T-helper 1 cell (primary cell): ENCODE data around the gene BEX3.
A peak's percentile ranks its signal among the peaks of the same experiment; 100 is the strongest.
"Not testable (repeated sequence)": the region's sequence is repeated elsewhere in the genome, so short reads cannot be mapped to it uniquely, and the experiment has no call there.

Experiments used
- DNase-seq, 5 donors: peaks; one replicate each; pipeline ENCODE4 v3.0.0-alpha.2; 2012 to 2020

The BEX3 gene

DNA sequence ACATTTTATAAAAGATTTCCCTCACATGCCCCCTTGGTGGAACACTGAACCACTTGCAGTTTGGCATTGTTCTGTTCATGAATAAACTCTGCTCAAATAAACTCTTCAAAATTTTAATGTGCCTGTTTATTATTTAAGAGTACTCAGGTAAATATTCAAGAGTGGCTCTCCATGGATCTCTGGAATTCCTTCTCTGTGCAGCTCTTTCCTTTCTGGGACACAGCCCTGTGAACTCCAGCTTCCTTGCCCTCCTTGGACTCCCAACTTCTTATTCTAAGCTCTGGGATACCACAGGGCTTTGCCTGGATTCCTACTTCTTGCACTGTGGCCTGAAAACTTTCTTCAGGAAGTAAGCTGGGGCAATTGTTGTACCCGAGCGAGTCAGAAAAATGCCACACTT is 8.3 kb downstream of the BEX3 start:
- DNase-seq = no peak

DNA sequence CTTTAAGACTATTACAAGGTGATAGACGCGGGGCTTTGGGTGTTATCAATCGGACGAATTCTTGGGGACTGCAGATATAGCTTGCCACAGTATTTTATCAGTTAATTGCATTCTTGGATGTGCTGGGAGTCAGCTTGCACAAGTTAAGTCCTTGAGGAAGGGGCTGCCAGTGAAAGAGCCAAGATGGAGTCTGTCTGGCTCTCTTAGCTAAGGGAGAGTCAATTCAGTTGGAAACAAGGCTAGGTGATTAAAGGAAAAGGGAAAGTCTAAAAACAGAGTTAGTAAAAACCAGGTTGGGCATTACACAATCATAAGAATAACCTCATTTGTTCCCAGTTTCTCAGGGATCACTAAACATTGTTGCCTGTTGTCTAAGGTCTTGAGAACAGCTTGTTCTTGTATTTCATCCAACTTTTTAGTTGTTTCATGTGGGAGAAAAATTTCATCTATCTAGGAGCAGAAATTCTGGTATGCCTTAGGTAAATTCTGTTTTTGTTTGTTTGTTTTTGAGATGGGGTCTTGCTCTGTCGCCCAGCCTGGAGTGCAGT is 9.0 kb downstream of the BEX3 start:
- not testable (repeated sequence) for DNase-seq

DNA sequence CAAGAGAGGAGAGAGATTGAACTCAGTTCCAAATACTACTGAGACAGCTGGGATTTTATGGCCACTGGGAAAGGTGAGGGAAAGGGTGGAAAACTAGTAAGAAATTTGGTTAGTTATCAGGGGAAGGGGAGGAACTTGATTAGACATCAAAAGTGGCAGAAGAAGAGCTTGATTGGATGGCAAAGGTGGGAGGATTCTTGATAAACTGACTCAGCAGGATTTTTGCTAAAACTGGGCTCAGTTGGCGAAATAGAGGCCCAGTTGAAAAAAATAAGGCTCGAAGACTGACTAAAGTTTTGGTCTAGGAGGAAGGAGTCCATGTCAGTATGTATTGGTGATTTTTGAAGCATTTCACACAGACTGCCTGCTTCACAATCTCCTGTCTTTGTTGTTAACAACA is 10.0 kb downstream of the BEX3 start:
- DNase-seq = no peak

DNA sequence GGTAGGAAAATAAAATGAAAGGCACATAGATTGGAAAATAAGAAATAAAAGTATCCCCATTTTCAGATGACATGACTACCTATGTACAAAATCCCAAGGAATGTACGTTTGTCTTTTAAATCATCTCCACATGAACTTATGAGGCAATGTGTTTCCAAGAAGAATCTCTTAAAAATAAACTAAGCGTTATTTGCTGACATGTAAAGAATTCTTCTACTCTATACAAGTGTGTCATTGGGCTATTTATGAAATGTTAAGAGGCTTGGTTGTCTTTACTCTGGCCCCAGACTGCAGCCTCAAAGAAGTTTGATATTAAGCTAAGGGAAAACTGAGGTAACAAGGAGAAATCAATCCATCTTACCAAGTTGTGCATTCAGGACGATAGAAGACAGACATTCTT is 17.1 kb downstream of the BEX3 start:
- no peak for DNase-seq

DNA sequence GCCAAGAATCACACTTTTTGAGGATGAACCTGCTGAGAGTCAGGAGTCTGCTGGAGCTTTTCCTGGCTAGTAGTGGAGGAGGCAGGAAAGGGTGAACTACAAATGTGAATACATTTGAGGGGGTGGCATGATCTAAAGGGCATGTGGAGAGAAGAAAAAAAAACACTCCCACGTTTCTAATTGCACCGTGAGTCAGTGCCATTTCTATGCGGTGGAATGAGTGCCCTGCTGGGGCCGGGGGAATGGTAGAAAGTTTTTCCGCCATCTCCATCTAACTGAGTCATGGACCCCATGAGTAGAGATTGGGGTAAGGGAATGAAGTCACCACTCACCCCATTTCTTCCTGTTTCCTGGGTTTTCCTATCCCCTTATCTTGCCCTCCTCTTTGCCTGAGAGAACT is 19.8 kb downstream of the BEX3 start:
- DNase-seq = no peak

DNA sequence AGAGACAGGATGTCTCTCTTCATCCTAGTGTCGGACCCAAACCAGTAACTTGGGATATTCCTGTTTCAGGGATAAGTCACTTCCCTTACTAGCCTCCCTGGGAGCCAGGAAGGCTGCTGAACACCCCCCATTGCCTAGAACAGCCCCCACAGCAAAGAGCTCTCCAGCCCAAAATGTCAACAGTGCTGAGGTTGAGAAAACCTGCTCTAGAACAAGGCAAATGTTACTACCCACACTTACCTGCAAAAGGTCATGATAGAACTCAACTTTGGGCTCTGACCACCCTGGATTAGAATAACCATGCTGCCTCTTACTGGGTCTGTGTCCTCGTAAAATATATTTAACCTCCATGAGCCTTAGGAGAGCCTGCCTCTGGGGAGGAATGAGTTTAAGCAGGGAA is 20.3 kb downstream of the BEX3 start:
- no peak for DNase-seq

DNA sequence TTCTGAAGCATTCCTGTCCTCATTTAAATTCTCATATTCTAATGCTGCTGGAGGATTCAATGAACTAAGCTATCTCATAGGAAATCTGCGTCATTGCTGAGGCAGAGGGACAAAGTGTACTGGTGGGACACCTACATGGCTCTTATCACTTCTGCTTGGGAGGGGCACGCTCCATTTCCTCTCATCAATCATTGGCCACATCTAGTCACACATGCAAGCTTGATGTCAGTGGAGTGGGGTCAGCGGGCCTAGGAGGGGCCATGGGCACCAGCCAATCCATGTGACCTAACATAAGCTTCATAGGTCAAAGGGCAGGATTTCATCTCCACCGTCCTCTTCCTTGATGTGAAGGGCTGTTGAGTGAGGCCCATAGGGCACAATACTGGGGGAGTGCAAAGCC is 21.4 kb downstream of the BEX3 start:
- DNase-seq = no peak

DNA sequence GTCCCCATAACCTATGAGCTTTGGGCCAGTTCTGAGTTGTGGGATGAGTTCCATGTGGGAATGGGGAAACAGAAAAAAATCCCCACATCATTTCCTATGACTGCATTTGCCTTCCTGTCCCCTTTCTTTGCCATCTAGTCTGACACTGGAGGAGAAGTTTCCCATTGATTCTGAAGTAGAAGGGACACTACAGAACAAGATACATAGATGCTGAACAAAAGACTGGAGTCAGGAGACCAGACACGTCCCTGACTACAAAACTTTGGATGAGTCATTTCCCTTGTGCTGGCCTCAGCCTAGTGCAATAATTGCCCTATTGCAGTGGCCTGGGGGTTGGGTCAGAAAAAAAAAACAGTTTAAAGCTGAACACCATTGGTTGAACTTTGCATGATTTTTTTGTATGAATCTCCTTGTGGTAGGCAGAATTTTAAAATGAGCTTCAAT is 22.1 kb downstream of the BEX3 start:
- peak in 1 of 5 donors; percentile 11 for DNase-seq

DNA sequence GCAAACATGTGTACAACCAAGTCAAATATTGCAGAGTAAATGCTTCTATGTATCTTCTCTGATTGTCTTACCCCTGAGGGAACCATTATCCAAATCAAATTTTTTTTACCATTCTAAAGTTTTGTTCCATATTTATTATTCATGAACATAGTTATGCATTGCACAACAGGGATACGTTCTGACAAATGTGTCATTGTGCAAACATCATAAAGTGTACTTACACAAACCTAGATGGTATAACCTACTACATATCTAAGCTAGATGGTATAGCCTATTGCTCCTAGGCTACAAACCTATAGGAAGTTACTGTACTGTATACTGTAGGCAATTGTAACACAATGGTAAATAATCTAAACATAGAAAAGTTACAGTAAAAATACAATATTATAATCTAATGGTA is 23.4 kb downstream of the BEX3 start:
- DNase-seq = no peak

DNA sequence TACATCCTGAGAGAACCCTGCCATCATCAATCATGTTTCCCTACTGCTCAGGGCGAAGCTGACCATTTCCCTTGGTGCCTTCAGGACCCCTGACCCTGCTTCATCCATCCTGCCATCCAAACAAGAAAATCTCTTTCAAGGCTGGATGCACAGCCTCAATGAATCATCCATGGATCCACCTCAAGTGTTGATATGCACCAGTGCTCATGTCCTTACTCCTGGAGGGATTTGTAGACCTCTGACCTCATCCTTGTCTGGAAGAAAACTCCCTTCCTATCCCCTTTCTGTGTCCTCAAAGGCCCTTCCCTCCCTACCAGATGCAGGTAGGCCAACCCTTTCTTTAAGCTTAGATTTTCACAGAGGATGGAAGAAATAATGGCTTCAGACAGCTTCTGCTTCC is 24.6 kb downstream of the BEX3 start:
- no peak for DNase-seq

DNA sequence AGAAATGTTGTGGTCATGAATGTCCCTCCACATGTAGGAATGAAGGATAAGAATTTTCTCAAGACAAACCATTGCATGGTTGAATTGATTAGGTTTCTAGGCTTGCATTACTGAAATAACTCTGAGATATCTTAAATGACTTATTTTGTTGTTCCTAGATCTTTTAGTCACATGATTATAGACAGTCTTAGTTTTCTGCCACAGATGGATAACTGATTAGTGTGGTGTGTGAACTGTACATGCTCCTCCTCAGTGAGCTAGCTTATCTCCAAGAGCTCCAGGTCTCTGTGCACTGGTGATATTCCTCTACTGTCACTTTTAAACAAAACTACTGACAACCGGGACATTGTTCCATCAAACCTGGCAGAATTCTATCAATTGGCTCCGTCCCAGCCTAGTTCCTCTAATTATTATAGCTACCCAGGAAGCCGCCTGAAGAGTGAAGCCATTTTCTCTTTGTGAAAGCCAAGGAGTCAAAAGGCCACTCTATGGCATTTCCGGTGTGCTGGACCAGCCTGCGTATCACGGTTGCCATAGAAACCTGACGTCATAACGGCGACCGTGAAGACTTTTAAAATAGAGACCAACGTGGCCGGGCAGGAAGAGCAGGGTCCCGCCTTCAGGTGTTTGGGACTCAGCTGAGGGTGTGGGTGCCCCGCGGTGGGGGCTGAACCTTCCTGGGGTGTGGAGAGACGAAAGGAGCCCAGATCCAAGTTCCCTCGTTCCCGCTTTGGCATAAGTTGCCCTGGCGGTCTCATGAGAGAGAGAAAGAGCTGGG is 28.1 kb downstream of the BEX3 start:
- peak in 3 of 5 donors; percentile 2 to 71 (median 13) for DNase-seq

DNA sequence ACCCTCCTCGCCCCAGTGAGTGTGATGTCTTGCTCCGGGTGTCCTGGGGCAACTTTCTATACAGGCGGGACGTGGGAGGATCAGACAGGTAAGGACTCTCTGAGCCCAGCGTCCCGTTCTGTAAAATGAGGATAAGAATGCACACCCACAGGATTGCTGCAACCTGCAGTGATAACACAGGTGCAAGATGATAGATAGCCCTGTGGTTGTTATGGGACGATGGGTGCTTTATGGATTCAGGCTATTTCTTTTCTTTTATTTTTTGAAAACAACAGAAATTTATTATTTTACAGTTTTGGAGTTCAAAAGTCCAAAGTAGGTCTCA is 28.6 kb downstream of the BEX3 start:
- no peak for DNase-seq

DNA sequence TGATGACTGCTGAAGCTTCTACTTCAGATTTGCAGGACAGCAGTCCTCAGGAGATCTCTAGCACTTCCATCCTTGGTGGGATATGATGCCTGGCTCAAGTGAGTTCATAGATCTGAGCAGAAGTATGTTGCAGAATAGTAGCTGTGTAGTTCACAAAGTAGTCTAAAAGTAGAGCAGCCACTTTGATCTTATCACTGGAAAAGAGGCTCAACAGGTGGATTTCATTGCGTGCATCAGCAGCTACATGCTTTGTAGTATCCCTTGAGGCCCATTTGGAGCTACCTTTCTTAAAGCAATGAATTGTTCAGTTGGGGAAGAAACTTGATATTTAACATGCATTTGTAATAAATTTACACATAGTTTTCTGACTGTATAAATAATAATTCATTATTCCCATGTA is 29.9 kb downstream of the BEX3 start:
- DNase-seq = no peak

DNA sequence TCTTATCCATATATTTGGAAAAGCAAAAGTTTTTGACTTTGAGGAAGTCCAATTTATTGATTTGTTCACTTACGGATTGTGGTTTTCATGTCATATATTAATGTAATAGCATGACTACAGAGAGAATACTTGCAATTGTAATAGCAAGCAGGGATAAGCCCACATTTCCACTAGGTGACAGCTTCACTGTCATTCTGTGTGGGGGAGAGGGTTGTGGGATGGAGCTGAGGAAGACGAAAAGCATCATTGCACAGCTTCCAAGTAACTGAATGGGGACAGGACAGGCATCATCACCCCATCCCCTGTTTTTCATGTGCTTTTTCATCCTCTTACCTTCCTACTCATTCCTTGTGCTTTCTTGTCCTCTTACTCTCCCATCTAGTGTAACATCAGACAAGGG is 31.4 kb downstream of the BEX3 start:
- no peak for DNase-seq

DNA sequence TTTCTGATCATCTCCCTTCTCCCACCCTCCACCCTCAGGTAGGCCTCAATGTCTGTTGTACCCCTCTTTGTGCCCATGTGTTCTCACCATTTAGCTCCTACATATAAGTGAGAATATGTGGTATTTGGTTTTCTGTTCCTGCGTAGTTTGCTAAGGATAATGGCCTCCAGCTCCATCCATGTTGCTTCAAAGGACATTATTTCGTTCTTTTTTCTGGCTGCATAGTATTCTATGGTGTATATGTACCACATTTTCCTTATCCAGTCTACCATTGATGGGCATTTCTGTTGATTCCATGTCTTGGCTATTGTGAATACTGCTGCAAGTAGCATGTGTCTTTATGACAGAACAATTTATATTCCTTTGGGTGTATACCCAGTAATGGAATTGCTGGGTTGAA is 35.4 kb downstream of the BEX3 start:
- not testable (repeated sequence) for DNase-seq

DNA sequence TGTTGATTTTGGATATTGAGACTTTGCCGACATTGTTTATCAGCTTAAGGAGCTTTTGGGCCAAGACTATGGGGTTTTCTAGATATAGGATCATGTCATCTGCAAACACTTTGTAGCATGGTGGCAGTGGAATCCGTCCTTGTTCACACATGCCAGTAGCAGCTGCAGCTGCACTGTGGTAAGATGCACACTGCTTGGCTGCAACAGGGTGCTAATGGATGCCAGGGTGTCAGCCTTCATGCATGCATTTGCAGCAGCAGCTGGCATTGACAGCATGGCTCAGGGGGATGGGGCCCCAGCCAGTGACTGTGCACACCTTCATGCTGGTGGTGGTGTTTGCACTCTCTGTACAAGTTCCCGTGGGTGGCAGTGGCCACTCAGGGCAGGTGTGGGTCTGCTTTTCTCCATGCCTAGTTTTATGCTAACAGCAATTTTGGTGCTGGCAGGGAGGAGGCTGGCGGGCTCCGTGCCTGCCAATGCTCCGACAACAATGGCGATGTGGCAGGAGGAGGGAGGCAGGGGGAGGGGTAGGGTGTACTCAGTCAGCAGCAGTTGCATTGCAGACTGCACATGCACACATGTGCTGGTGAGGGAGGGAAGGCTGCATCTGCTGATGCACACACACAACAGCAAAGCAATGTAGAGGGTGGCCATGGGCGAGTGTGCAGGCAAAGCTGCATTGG is 37.5 kb downstream of the BEX3 start:
- DNase-seq = no peak

DNA sequence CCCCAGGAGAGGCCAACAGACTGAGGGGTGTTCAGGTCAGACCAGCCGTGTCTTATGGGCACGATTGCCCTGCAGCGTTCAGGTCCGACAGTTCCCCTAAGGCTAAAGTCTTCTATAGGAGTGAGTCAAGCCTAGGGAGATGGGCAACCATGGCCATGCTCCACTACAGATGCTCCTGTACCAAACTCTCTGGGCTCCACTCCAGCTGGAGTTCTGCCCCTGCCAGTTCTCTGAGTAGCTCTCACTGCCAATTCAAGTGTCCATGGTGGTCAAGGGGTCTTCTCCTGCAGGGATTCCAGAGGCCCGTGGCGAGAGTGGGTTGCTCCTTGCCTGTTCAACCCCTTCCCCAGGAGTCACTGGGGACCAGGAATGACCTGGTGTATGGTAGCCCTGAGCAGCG is 38.2 kb downstream of the BEX3 start:
- DNase-seq = no peak

DNA sequence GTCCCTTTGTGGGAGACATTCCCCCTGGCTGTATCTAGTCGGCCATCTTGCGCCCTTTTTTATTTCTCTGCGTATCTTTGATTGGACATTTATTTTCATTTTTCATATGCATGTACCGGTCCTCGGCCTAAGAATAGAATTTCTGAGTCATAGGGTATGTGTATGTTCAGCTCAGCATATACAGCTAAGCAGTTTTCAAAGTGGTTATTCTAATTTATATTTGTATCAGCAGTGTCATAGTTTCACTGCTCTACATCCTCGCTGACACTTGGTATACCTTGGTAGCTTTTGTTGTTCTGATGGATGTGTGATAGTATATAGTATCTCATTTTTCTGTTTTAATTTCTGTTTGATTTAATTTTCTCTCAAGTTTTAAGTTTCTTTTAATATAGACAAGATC is 38.7 kb downstream of the BEX3 start:
- DNase-seq = no peak

DNA sequence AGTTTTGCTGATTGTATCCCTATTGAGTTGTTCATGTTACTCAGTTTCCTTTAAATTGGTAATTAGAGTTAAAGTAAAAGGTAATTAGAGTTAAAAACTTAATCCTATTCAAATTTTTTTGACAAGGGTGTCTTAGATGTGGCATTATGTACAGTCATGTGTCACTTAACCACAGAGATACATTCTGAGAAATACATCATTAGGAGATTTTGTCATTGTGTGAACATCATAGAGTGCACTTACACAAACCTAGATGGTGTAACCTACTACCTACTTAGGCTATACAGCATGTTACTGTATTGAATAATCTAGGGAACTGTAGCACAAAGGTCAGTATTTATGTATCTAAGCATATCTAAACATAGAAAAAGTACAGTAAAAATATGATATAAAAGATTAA is 39.2 kb downstream of the BEX3 start:
- DNase-seq = peak in 1 of 5 donors; percentile 8

DNA sequence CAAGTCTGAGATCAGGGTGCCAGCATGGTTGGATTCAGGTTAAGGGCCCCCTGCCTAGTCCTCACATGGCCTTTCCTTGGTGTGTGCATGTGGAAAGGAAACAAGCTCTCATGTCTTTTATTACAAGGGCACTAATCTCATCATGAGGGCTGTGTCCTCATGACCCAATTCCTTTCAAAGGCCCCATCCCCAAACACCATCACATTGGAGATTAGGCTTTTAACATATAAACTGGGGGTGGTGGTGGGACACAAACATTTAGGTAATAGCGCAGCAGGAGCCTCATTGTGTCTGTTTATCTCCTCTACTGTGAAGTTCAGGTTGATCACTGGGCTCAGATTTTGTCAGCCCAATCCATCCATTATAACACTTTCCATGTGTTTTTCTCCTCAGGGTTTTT is 41.0 kb downstream of the BEX3 start:
- no peak for DNase-seq

DNA sequence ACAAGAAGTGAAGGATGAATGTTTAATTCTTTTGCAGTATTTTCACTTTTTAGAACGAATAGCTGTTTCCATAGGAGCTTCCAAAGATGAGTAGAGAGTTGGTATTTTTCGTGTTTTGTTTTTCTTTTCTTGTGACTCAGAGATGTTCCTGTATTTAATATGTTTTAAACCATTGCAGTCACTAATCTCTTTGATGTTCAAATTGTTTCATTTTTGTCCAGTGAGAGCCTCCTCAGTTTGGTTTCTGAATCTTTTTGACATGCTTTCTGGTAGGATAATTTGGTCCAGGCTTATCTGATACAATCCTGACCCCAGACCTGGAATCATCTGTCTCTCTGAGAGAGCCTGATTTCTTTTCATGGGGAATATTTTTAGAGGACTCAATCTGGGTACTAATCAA is 41.6 kb downstream of the BEX3 start:
- DNase-seq = no peak

DNA sequence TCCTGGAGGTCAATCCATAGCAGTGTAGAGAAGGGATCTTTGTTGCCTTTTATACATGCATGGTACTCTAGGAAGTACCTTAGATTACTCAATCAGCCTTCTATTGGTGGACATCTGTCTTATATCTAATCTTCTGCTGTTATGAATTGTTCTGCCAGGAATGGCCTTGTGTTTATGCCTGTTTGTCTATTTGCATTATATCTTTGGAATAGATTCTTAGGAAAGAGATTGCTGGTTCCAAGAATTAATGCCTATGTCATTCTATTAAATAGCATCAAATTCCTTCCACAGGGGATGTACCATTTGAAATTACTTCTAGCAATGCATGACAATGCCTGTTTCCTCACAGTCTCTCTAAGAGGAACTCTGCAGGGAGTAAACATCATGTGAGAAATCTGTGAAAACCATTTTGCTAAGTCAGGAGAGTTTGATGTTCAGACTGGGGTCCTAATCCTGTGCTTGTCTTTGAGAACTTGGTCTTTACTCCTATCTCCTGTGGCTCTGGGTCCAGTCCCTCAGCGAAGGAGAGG is 42.5 kb downstream of the BEX3 start:
- no peak for DNase-seq

DNA sequence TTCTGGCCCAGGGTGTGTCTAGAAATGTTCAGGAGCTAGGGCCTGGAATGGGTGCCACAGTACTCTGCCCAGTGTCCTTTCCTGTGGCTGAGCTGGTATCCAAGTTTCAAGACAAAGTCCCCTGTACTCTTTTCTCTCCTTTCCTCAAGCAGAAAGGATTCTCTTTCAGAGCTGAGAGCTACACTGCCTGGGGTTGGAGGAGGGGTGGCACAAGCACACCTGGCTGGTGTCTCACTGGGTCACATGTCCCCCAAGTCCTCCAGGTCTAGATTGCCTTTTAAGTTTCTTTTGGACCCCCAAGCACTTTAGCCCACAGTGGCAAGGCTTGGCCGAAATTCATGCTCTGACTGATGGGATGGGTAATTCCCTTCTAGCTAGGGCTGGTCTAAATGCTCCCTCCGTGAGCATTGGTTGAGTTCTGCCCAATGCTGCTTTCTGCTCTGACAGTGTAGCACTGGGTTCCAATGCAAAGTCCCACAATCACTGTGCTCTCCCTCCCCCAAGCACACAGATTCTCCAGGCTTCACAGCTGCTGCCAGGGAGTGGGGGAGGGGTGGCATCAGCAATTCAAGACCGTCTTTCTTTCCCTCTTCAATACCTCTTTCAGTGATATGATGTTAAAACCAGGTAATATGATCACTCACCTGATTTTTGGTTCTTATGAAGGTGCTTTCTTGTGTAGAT is 47.8 kb downstream of the BEX3 start:
- DNase-seq = no peak
